GM23338 (cell line): ENCODE data around the gene TAOK2. TPM values are rescaled to one million over a fixed set of nuclear protein-coding genes. Genes with fewer than 3 reads are reported as not detected.

Experiments used
- ATAC-seq: fragments of 200-7000 bp; cut with Tn5 transposase; 3 replicates; pipeline ENCODE4 v1.9.1; 2020
- DNase-seq: peaks from one replicate; pipeline ENCODE4 v3.0.0-alpha.2; 2015; ENCODE audit warnings: low spot score
- H2AFZ ChIP-seq: fragments of 200-600 bp; sonication (generic); 2 replicates; pipeline ENCODE4 v1.8.0; 2016; ENCODE audit warnings: antibody characterized with exemption, mild to moderate bottlenecking, moderate library complexity
- H3F3A ChIP-seq: fragments of 200-600 bp; sonication (generic); replicated peaks from 2 replicates; pipeline ENCODE4 v1.8.0; 2017; ENCODE audit warnings: antibody characterized with exemption, mixed run types, low read depth
- H3K27ac ChIP-seq: fragments of 200-600 bp; sonication (generic); 2 replicates; pipeline ENCODE4 v1.6.1; 2016; ENCODE audit warnings: low read depth
- H3K27me3 ChIP-seq: fragments of 200-600 bp; sonication (generic); 2 replicates; pipeline ENCODE4 v1.8.0; 2016; ENCODE audit warnings: mild to moderate bottlenecking, mixed run types, moderate library complexity; ENCODE audit not compliant: insufficient read depth
- H3K36me3 ChIP-seq: fragments of 200-600 bp; sonication (generic); 2 replicates; pipeline ENCODE4 v1.8.0; 2016; ENCODE audit warnings: mild to moderate bottlenecking; ENCODE audit not compliant: insufficient read depth
- H3K4me1 ChIP-seq: fragments of 200-600 bp; sonication (generic); 2 replicates; pipeline ENCODE4 v1.8.0; 2016; ENCODE audit warnings: mild to moderate bottlenecking, moderate library complexity; ENCODE audit not compliant: insufficient read depth
- H3K4me2 ChIP-seq: fragments of 200-600 bp; sonication (generic); 2 replicates; pipeline ENCODE4 v1.7.1; 2017; ENCODE audit warnings: mixed run types
- H3K4me3 ChIP-seq: fragments of 200-600 bp; sonication (generic); 2 replicates; pipeline ENCODE4 v1.6.1; 2016; ENCODE audit warnings: mixed run types
- H3K79me2 ChIP-seq: fragments of 200-600 bp; sonication (generic); replicated peaks from 2 replicates; pipeline ENCODE4 v1.8.0; 2017; ENCODE audit warnings: mild to moderate bottlenecking; ENCODE audit not compliant: insufficient read depth
- H3K9me2 ChIP-seq: fragments of 200-600 bp; sonication (generic); 2 replicates; pipeline ENCODE4 v1.8.0; 2017; ENCODE audit not compliant: insufficient read depth
- H4K20me1 ChIP-seq: fragments of 200-600 bp; sonication (generic); replicated peaks from 2 replicates; pipeline ENCODE4 v1.8.0; 2017; ENCODE audit warnings: mild to moderate bottlenecking; ENCODE audit not compliant: insufficient read depth
- H3K27ac Mint-ChIP-seq: 2 replicates; pipeline ENCODE4 v1.8.0; 2020; ENCODE audit warnings: inconsistent platforms, mild to moderate bottlenecking, moderate library complexity, mixed read lengths
- H3K27me3 Mint-ChIP-seq: 3 replicates; pipeline ENCODE4 v1.8.0; 2022; ENCODE audit warnings: low read depth, mild to moderate bottlenecking, moderate library complexity, mixed read lengths, inconsistent platforms; ENCODE audit not compliant: insufficient read depth, poor library complexity
- H3K36me3 Mint-ChIP-seq: 3 replicates; pipeline ENCODE4 v1.8.0; 2021; ENCODE audit warnings: low read depth, mild to moderate bottlenecking, inconsistent platforms, moderate library complexity, mixed read lengths
- H3K4me1 Mint-ChIP-seq: 3 replicates; pipeline ENCODE4 v1.8.0; 2020; ENCODE audit warnings: mild to moderate bottlenecking, inconsistent platforms, mixed read lengths
- H3K4me3 Mint-ChIP-seq: 3 replicates; pipeline ENCODE4 v1.8.0; 2021; ENCODE audit warnings: moderate library complexity, mild to moderate bottlenecking, inconsistent platforms, mixed read lengths
- H3K9me3 Mint-ChIP-seq: 3 replicates; pipeline ENCODE4 v1.8.0; 2020; ENCODE audit warnings: moderate library complexity, mild to moderate bottlenecking, inconsistent platforms, mixed read lengths
- POLR2AphosphoS5 ChIP-seq: IDR thresholded peaks from 2 replicates; pipeline ENCODE4 v1.6.1; 2016; ENCODE audit warnings: antibody characterized with exemption, low read depth
- polyA plus RNA-seq: library from polyadenylated mRNA; unstranded; fragments of >200 nt; fragmentation: Nextera tagmentation; extraction: Ambion mirVana; gene quantifications from 2 replicates; pipeline ENCODE4 v1.2.1, GENCODE V29; 2016
- total RNA-seq: library from RNA; depleted of rRNA; stranded (reverse); fragments of >200 nt; shearing (Covaris generic); gene quantifications from 2 replicates; pipeline ENCODE4 v1.2.3, GENCODE V29; 2014
- TF ChIP-seq, protein P1 (sequence below): fragments of 250-450 bp; sonication (Bioruptor Pico); IDR thresholded peaks from 2 replicates; pipeline ENCODE4 v1.5.0; 2020; ENCODE audit warnings: mild to moderate bottlenecking, moderate library complexity
- TF ChIP-seq, protein P2 (sequence below), 2 experiments: fragments of 200-600 bp in 1 of 2; sonication (generic) in 1 of 2; conservative IDR thresholded peaks; 2 replicates each; pipeline versions ENCODE4 v1.5.1 to v1.6.1; 2016 to 2017; ENCODE audit warnings: antibody characterized with exemption in 2 of 2, low read depth in 2 of 2, mild to moderate bottlenecking in 2 of 2, moderate library complexity in 1 of 2
- TF ChIP-seq, protein P3 (sequence below): IDR thresholded peaks from 2 replicates; pipeline ENCODE4 v1.6.1; 2016; ENCODE audit warnings: antibody characterized with exemption

The TAOK2 gene
- total and polyA plus RNA-seq, 2 experiments from 2014 or later, result 8.8 to 45.2 TPM

DNA sequence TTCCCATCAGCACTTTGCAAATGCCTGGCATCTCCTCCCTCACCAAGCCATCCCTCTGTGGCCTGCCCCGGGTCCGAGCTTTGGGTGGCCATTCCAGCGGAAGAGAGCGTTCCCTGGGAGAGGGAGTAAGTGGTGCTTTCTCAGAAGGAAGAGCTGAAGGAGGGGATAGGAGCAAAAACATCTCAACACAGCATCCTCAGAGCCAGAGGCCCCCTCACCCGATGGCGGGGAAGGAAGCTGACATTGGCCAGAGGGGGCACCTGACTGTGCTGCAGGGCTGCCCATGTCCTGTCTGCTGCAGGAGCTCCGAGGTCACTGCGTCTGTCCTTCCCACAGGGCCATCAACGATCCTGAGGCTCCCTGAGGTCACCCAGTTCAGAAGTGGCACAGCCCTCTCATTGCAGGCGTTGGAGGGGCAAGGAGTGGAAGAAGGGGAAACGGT lies 57.8 kb downstream of the TAOK2 start (continued):
- TF ChIP-seq, protein P1, sequence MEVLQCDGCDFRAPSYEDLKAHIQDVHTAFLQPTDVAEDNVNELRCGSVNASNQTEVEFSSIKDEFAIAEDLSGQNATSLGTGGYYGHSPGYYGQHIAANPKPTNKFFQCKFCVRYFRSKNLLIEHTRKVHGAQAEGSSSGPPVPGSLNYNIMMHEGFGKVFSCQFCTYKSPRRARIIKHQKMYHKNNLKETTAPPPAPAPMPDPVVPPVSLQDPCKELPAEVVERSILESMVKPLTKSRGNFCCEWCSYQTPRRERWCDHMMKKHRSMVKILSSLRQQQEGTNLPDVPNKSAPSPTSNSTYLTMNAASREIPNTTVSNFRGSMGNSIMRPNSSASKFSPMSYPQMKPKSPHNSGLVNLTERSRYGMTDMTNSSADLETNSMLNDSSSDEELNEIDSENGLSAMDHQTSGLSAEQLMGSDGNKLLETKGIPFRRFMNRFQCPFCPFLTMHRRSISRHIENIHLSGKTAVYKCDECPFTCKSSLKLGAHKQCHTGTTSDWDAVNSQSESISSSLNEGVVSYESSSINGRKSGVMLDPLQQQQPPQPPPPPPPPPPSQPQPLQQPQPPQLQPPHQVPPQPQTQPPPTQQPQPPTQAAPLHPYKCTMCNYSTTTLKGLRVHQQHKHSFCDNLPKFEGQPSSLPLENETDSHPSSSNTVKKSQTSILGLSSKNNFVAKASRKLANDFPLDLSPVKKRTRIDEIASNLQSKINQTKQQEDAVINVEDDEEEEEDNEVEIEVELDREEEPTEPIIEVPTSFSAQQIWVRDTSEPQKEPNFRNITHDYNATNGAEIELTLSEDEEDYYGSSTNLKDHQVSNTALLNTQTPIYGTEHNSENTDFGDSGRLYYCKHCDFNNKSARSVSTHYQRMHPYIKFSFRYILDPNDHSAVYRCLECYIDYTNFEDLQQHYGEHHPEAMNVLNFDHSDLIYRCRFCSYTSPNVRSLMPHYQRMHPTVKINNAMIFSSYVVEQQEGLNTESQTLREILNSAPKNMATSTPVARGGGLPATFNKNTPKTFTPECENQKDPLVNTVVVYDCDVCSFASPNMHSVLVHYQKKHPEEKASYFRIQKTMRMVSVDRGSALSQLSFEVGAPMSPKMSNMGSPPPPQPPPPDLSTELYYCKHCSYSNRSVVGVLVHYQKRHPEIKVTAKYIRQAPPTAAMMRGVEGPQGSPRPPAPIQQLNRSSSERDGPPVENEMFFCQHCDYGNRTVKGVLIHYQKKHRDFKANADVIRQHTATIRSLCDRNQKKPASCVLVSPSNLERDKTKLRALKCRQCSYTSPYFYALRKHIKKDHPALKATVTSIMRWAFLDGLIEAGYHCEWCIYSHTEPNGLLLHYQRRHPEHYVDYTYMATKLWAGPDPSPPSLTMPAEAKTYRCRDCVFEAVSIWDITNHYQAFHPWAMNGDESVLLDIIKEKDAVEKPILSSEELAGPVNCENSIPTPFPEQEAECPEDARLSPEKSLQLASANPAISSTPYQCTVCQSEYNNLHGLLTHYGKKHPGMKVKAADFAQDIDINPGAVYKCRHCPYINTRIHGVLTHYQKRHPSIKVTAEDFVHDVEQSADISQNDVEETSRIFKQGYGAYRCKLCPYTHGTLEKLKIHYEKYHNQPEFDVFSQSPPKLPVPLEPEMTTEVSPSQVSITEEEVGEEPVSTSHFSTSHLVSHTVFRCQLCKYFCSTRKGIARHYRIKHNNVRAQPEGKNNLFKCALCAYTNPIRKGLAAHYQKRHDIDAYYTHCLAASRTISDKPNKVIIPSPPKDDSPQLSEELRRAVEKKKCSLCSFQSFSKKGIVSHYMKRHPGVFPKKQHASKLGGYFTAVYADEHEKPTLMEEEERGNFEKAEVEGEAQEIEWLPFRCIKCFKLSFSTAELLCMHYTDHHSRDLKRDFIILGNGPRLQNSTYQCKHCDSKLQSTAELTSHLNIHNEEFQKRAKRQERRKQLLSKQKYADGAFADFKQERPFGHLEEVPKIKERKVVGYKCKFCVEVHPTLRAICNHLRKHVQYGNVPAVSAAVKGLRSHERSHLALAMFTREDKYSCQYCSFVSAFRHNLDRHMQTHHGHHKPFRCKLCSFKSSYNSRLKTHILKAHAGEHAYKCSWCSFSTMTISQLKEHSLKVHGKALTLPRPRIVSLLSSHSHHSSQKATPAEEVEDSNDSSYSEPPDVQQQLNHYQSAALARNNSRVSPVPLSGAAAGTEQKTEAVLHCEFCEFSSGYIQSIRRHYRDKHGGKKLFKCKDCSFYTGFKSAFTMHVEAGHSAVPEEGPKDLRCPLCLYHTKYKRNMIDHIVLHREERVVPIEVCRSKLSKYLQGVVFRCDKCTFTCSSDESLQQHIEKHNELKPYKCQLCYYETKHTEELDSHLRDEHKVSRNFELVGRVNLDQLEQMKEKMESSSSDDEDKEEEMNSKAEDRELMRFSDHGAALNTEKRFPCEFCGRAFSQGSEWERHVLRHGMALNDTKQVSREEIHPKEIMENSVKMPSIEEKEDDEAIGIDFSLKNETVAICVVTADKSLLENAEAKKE (CRISPR knock-in tag), result no peak
- no peak for TF ChIP-seq POLR2AphosphoS5

DNA sequence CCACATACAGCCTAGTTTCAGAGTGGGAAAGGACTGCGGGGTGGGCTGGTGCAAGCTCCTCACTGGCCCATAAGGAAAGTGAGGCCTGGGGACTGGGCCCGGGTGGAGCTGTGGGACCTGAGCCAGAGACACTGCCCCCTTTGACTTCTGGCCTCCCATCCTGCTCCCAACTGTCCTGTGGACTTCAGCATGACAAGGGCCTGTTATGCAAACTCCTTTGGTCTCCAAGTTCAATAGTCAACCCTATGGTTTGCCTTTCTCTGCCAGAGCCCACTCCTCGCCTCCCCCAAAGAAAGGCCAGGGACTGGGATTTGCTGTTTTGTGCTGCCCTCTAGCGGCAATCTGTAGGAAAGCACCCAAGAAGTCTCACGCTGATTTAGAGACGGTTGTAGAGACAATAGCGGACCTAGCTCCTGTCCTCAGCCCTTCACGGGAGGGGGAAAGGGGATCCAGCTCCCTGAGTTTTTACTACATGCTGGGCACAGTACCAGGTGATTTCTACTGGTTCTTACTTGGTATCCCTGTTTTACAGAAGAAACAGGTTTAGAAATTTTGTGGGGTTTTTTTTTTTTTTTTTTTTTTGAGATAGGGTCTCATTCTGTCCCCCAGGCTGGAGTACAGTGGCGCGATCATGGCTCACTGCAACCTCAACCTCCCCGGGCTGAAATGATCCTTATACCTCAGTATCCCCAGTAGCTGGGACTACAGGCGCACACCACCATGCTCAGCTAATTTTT lies 58.6 kb downstream of the TAOK2 start:
- Histone ChIP-seq H3K4me3 (peak overlapping the region; percentile 83), H3F3A (0 out of 2 replicates have a peak, but pooled peaks cover 3% of the 10 kb centered on the region), H3K27me3 (peaks cover 10% of the 10 kb centered on the region; the same call in 1 of the 2 replicates), H4K20me1 (no peaks in the 10 kb centered on the region; the same call in 1 of the 2 replicates), H2AFZ (peak overlapping the region; percentile 90), H3K4me1 (peaks cover 24% of the 10 kb centered on the region), H3K9me2 (no peaks in the 10 kb centered on the region), H3K27ac (no peak overlapping the region), H3K79me2 (no peaks in the 10 kb centered on the region), H3K36me3 (no peaks in the 10 kb centered on the region), H3K4me2 (peak overlapping the region; percentile 95)
- DNase-seq (peak; percentile 94), ATAC-seq (peak; percentile 49)
- peaks cover 21% of the 10 kb centered on the region for H3K27me3 Mint-ChIP-seq
- peak overlapping the region; percentile 83 for H3K4me3 Mint-ChIP-seq
- peaks cover 3% of the 10 kb centered on the region; the same call in 1 of the 3 replicates for H3K9me3 Mint-ChIP-seq
- TF ChIP-seq, protein P2, sequence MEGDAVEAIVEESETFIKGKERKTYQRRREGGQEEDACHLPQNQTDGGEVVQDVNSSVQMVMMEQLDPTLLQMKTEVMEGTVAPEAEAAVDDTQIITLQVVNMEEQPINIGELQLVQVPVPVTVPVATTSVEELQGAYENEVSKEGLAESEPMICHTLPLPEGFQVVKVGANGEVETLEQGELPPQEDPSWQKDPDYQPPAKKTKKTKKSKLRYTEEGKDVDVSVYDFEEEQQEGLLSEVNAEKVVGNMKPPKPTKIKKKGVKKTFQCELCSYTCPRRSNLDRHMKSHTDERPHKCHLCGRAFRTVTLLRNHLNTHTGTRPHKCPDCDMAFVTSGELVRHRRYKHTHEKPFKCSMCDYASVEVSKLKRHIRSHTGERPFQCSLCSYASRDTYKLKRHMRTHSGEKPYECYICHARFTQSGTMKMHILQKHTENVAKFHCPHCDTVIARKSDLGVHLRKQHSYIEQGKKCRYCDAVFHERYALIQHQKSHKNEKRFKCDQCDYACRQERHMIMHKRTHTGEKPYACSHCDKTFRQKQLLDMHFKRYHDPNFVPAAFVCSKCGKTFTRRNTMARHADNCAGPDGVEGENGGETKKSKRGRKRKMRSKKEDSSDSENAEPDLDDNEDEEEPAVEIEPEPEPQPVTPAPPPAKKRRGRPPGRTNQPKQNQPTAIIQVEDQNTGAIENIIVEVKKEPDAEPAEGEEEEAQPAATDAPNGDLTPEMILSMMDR (conservative IDR thresholded peaks at IDR 0.05; ENCODE audit: low read depth in 2 of 2), result peak; percentile 96 to 99
- TF ChIP-seq, protein P3, sequence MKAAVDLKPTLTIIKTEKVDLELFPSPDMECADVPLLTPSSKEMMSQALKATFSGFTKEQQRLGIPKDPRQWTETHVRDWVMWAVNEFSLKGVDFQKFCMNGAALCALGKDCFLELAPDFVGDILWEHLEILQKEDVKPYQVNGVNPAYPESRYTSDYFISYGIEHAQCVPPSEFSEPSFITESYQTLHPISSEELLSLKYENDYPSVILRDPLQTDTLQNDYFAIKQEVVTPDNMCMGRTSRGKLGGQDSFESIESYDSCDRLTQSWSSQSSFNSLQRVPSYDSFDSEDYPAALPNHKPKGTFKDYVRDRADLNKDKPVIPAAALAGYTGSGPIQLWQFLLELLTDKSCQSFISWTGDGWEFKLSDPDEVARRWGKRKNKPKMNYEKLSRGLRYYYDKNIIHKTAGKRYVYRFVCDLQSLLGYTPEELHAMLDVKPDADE, result no peak
- TF ChIP-seq, protein P1 (CRISPR knock-in tag), result no peak
- peaks cover 39% of the 10 kb centered on the region for H3K4me1 Mint-ChIP-seq
- no peak overlapping the region for H3K27ac Mint-ChIP-seq
- no peaks in the 10 kb centered on the region; the same call in 1 of the 3 replicates for H3K36me3 Mint-ChIP-seq
